ENCODE data around the gene EEF1E1.
"Not testable (repeated sequence)": the region's sequence is repeated elsewhere in the genome, so short reads cannot be mapped to it uniquely, and the experiment has no call there.

EEF1E1 gene

DNA sequence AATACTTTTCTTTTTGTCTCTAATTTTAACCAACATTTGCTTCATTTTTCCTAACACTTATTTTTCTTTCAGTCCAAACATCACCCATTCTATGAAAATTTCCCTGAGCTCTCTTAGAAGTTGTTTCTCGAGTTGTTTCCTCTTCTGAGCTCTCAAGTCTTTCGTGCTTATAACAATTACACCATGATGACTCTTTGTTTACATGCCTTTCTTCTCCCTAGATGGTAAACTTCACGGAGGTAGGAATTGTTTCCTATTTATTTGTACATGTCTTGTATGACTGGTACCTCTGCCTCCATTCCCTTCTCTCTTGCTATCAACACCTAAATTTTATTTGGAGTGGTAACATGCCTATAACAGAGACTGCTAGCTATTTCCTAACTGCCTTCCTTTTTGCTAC lies 44.6 kb downstream of the EEF1E1 start:
- DNase-seq (ENCODE audit: low spot score) = no peak
- H3K4me3 ChIP-seq = no peak overlapping the region
- no peak for TF ChIP-seq CTCF (IDR thresholded peaks at IDR 0.05)
- no peak overlapping the region for H3K27ac ChIP-seq

DNA sequence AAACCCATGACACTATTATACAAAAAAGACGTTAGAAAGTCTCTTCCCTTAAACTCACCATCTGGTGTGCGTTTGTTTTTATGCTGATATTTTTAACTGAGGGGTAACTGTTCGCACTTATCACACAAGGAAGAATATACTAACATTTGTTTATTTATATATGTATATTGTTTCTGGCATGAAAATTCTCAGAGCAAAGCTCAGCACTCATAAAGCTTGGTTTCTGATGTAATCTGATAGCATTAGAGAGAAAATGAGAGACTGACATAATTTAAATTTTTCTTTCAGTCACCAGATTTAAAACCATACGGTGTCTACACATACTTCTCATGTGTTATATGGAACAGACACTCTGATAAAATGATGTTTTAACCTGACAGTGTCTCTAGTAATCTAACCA lies 45.1 kb downstream of the EEF1E1 start:
- no peak overlapping the region for H3K4me3 ChIP-seq
- H3K27ac ChIP-seq = no peak overlapping the region
- DNase-seq (ENCODE audit: low spot score) = no peak
- no peak for TF ChIP-seq CTCF (IDR thresholded peaks at IDR 0.05)

DNA sequence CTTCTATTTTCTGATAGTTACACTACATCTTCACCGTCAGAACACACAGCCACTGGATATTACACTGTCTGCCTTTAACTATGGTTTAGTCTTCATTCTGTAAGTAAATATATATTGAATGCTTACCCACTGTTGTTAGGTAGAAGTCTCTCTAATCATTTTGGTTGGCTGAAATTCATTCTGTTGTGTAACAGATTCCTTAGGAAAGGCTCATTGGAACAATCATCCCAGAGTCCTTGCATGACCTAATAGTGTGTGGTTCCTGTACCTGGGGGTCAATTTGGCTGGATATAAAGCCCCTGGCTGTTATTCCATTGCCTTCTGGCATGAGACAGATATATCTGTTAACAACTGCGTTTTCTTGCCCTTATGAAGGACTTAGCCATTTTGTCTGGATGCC lies 48.1 kb downstream of the EEF1E1 start:
- H3K27ac ChIP-seq = no peak overlapping the region
- H3K4me3 ChIP-seq = no peak overlapping the region
- TF ChIP-seq CTCF (IDR thresholded peaks at IDR 0.05) = no peak

GRCh38 chr6:8047541-8048292 lies 54.6 kb downstream of the EEF1E1 start:
- no peak for TF ChIP-seq CTCF (IDR thresholded peaks at IDR 0.05)

More for the DNA sequence above, 48.1 kb downstream of the EEF1E1 start:
- DNase-seq (ENCODE audit: low spot score) = no peak

GRCh38 chr6:8045769-8046168 lies 56.6 kb downstream of the EEF1E1 start:
- not testable (repeated sequence) for H3K4me3 ChIP-seq; DNase-seq (ENCODE audit: low spot score)

More at GRCh38 chr6:8047541-8048292, 54.6 kb downstream of the EEF1E1 start:
- no peak overlapping the region for H3K4me3 ChIP-seq
- no peak for DNase-seq (ENCODE audit: low spot score)
- H3K27ac ChIP-seq = peak overlapping the region in 1 of 2 donors; percentile 26

GRCh38 chr6:8043221-8043620 lies 59.1 kb downstream of the EEF1E1 start:
- TF ChIP-seq CTCF (IDR thresholded peaks at IDR 0.05) = no peak
- Histone ChIP-seq H3K4me3 (no peak overlapping the region), H3K27ac (no peak overlapping the region)
- no peak for DNase-seq (ENCODE audit: low spot score)

More at GRCh38 chr6:8045769-8046168, 56.6 kb downstream of the EEF1E1 start:
- not testable (repeated sequence) for H3K27ac ChIP-seq

GRCh38 chr6:8041913-8042583 lies 60.3 kb downstream of the EEF1E1 start:
- H3K4me3 ChIP-seq = no peak overlapping the region
- DNase-seq (ENCODE audit: low spot score) = no peak
- H3K27ac ChIP-seq = no peak overlapping the region
- no peak for TF ChIP-seq CTCF (IDR thresholded peaks at IDR 0.05)

GRCh38 chr6:8034107-8034506 lies 68.2 kb downstream of the EEF1E1 start:
- not testable (repeated sequence) for DNase-seq (ENCODE audit: low spot score); H3K4me3 ChIP-seq; H3K27ac ChIP-seq

Measured in coronary artery (tissue), 2 donors.